ENCODE measurements around the gene ZNF497. TPM values are rescaled to one million over a fixed set of nuclear protein-coding genes. Genes with fewer than 3 reads are reported as not detected.
A peak's percentile ranks its signal among the peaks of the same experiment; 100 is the strongest.

Gene ZNF497
- total RNA-seq, 1 experiment from 2014 or later: 1.7 TPM

- CTCF ChIA-PET: interaction anchor here (1.2 to 2.5 kb wide), 2 partner anchors 11 to 14 kb away, joined by 3 to 11 read pairs; no protein-coding TSS in a partner anchor
- POLR2A ChIA-PET: no interaction called here
- TF ChIP-seq ZNF317 (CRISPR knock-in tag; IDR thresholded peaks at IDR 0.05; ENCODE audit: borderline replicate concordance, low read depth) (no peak), SMAD4 (CRISPR knock-in tag; IDR thresholded peaks at IDR 0.05) (no peak), ZNF138 (CRISPR knock-in tag; conservative IDR thresholded peaks at IDR 0.05) (no peak), NFATC4 (CRISPR knock-in tag; IDR thresholded peaks at IDR 0.05) (no peak), EMX1 (CRISPR knock-in tag; IDR thresholded peaks at IDR 0.05) (no peak)
- TF ChIP-seq, protein P1, sequence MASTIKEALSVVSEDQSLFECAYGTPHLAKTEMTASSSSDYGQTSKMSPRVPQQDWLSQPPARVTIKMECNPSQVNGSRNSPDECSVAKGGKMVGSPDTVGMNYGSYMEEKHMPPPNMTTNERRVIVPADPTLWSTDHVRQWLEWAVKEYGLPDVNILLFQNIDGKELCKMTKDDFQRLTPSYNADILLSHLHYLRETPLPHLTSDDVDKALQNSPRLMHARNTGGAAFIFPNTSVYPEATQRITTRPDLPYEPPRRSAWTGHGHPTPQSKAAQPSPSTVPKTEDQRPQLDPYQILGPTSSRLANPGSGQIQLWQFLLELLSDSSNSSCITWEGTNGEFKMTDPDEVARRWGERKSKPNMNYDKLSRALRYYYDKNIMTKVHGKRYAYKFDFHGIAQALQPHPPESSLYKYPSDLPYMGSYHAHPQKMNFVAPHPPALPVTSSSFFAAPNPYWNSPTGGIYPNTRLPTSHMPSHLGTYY (CRISPR knock-in tag; IDR thresholded peaks at IDR 0.05): no peak
- TF ChIP-seq, protein P2, sequence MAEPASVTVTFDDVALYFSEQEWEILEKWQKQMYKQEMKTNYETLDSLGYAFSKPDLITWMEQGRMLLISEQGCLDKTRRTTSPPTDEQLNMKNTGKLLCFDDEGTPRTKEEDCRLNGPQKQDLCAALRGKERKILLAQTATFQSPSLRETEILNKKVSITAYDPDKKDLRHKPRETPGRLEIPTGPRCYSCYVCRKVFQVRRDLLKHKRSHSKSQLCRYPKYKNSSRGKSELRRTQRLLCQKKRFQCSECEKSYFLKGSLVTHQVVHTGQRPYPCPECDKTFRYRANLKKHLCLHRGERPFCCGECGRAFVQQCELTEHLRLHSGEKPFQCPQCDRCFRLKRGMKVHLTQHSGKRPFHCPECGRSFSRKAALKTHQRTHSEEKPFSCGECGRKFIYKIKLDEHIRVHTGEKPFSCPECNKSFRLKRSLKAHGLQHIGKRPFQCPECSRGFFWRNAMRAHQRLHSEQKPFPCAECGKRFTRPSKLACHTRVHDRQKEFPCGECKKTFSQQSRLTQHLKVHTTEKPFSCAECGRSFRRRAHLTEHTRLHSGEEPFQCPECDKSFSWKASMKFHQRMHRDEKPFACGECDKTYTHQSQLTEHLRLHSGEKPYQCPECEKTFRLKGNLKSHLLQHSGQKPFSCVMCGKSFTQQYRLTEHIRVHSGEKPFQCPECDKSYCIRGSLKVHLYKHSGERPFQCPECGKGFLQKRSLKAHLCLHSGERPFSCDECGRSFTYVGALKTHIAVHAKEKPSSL (CRISPR knock-in tag; conservative IDR thresholded peaks at IDR 0.05): no peak
- peaks cover 19% of the 10 kb centered on the region for H3K27me3 Mint-ChIP-seq (ENCODE audit: low read depth)
- ATAC-seq (no peak), DNase-seq (ENCODE audit: low spot score) (no peak)
- peaks cover 4% of the 10 kb centered on the region; the same call in 1 of the 2 replicates for H3K4me1 Mint-ChIP-seq
- no peak overlapping the region for H3K27ac Mint-ChIP-seq
- H3K4me3 Mint-ChIP-seq: no peak overlapping the region
- H3K9me3 Mint-ChIP-seq: no peaks in the 10 kb centered on the region
- no peaks in the 10 kb centered on the region for H3K36me3 Mint-ChIP-seq
These were observed 8.7 kb downstream of the ZNF497 start for GRCh38 chr19:58353717-58354477.

- Mint-ChIP-seq H3K9me3 (no peaks in the 10 kb centered on the region), H3K4me1 (peaks cover 5% of the 10 kb centered on the region), H3K27me3 (ENCODE audit: low read depth) (peaks cover 28% of the 10 kb centered on the region), H3K27ac (peak within 1 kb of the TSS; percentile 61; the same call in 1 of the 2 replicates), H3K36me3 (no peaks in the 10 kb centered on the region), H3K4me3 (no peak within 1 kb of the TSS)
- no peak for DNase-seq (ENCODE audit: low spot score)
- ATAC-seq: no peak
- POLR2A ChIA-PET: no interaction called here
- CTCF ChIA-PET: interaction anchor here (2.5 kb wide), 1 partner anchor 13 kb away, joined by 11 read pairs; no protein-coding TSS in a partner anchor
- TF ChIP-seq NFYB (CRISPR knock-in tag; conservative IDR thresholded peaks at IDR 0.05; ENCODE audit: low read depth): no peak
- no peak for TF ChIP-seq FOXP1 (CRISPR knock-in tag; IDR thresholded peaks at IDR 0.05; ENCODE audit: borderline replicate concordance)
- TF ChIP-seq, protein P3, sequence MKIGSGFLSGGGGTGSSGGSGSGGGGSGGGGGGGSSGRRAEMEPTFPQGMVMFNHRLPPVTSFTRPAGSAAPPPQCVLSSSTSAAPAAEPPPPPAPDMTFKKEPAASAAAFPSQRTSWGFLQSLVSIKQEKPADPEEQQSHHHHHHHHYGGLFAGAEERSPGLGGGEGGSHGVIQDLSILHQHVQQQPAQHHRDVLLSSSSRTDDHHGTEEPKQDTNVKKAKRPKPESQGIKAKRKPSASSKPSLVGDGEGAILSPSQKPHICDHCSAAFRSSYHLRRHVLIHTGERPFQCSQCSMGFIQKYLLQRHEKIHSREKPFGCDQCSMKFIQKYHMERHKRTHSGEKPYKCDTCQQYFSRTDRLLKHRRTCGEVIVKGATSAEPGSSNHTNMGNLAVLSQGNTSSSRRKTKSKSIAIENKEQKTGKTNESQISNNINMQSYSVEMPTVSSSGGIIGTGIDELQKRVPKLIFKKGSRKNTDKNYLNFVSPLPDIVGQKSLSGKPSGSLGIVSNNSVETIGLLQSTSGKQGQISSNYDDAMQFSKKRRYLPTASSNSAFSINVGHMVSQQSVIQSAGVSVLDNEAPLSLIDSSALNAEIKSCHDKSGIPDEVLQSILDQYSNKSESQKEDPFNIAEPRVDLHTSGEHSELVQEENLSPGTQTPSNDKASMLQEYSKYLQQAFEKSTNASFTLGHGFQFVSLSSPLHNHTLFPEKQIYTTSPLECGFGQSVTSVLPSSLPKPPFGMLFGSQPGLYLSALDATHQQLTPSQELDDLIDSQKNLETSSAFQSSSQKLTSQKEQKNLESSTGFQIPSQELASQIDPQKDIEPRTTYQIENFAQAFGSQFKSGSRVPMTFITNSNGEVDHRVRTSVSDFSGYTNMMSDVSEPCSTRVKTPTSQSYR (CRISPR knock-in tag; IDR thresholded peaks at IDR 0.05): no peak
- no peak for TF ChIP-seq MXD4 (CRISPR knock-in tag; IDR thresholded peaks at IDR 0.05; ENCODE audit: borderline replicate concordance)
- TF ChIP-seq ZNF396 (CRISPR knock-in tag; IDR thresholded peaks at IDR 0.05; ENCODE audit: borderline replicate concordance): no peak
- TF ChIP-seq, protein P4, sequence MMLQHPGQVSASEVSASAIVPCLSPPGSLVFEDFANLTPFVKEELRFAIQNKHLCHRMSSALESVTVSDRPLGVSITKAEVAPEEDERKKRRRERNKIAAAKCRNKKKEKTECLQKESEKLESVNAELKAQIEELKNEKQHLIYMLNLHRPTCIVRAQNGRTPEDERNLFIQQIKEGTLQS (CRISPR knock-in tag; conservative IDR thresholded peaks at IDR 0.05): no peak
- TF ChIP-seq, protein P5, sequence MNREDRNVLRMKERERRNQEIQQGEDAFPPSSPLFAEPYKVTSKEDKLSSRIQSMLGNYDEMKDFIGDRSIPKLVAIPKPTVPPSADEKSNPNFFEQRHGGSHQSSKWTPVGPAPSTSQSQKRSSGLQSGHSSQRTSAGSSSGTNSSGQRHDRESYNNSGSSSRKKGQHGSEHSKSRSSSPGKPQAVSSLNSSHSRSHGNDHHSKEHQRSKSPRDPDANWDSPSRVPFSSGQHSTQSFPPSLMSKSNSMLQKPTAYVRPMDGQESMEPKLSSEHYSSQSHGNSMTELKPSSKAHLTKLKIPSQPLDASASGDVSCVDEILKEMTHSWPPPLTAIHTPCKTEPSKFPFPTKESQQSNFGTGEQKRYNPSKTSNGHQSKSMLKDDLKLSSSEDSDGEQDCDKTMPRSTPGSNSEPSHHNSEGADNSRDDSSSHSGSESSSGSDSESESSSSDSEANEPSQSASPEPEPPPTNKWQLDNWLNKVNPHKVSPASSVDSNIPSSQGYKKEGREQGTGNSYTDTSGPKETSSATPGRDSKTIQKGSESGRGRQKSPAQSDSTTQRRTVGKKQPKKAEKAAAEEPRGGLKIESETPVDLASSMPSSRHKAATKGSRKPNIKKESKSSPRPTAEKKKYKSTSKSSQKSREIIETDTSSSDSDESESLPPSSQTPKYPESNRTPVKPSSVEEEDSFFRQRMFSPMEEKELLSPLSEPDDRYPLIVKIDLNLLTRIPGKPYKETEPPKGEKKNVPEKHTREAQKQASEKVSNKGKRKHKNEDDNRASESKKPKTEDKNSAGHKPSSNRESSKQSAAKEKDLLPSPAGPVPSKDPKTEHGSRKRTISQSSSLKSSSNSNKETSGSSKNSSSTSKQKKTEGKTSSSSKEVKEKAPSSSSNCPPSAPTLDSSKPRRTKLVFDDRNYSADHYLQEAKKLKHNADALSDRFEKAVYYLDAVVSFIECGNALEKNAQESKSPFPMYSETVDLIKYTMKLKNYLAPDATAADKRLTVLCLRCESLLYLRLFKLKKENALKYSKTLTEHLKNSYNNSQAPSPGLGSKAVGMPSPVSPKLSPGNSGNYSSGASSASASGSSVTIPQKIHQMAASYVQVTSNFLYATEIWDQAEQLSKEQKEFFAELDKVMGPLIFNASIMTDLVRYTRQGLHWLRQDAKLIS (CRISPR knock-in tag; IDR thresholded peaks at IDR 0.05; ENCODE audit: borderline replicate concordance): no peak
- TF ChIP-seq, protein P6, sequence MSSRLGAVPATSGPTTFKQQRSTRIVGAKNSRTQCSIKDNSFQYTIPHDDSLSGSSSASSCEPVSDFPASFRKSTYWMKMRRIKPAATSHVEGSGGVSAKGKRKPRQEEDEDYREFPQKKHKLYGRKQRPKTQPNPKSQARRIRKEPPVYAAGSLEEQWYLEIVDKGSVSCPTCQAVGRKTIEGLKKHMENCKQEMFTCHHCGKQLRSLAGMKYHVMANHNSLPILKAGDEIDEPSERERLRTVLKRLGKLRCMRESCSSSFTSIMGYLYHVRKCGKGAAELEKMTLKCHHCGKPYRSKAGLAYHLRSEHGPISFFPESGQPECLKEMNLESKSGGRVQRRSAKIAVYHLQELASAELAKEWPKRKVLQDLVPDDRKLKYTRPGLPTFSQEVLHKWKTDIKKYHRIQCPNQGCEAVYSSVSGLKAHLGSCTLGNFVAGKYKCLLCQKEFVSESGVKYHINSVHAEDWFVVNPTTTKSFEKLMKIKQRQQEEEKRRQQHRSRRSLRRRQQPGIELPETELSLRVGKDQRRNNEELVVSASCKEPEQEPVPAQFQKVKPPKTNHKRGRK (CRISPR knock-in tag; IDR thresholded peaks at IDR 0.05; ENCODE audit: borderline replicate concordance): no peak
- no peak for TF ChIP-seq GTF2I (CRISPR knock-in tag; conservative IDR thresholded peaks at IDR 0.05)
- no peak for TF ChIP-seq ZNF416 (CRISPR knock-in tag; IDR thresholded peaks at IDR 0.05)
- TF ChIP-seq EMX1 (CRISPR knock-in tag; IDR thresholded peaks at IDR 0.05): no peak
- TF ChIP-seq HMGA2 (CRISPR knock-in tag; IDR thresholded peaks at IDR 0.05): no peak
- TF ChIP-seq JAZF1 (CRISPR knock-in tag; IDR thresholded peaks at IDR 0.05): no peak
These were observed 9.5 kb downstream of the ZNF497 start, which contains the start of gene A1BG for GRCh38 chr19:58352760-58353671. TSS of gene A1BG (minus strand) at chr19:58353492. CDS start at chr19:58353437, 55 bp downstream.
